CD4-positive, CD25-positive, alpha-beta regulatory T cell (primary cell): ENCODE results near the gene FZR1. TPM values are rescaled to one million over a fixed set of nuclear protein-coding genes. Genes with fewer than 3 reads are reported as not detected.
A peak's percentile ranks its signal among the peaks of the same experiment; 100 is the strongest.
"Not testable (repeated sequence)": the region's sequence is repeated elsewhere in the genome, so short reads cannot be mapped to it uniquely, and the experiment has no call there.

Experiments used
- ATAC-seq, 2 donors: fragments of 150-1000 bp; cut with Tn5 transposase; one replicate each; pipeline ENCODE4 v1.10.0; 2021; ENCODE audit warnings: low read depth in 2 of 2, moderate number of reproducible peaks in 2 of 2, moderate library complexity in 1 of 2
- DNase-seq, 3 donors: peaks; one replicate each; pipeline versions ENCODE4 v3.0.0 to v3.0.0-alpha.2; 2012 to 2022; ENCODE audit warnings: mixed read lengths in 1 of 3
- H3K27ac ChIP-seq: one replicate; pipeline ENCODE4 v1.7.0; 2013; ENCODE audit warnings: mild to moderate bottlenecking, low read length; ENCODE audit not compliant: insufficient read depth, poor library complexity, severe bottlenecking
- H3K27me3 ChIP-seq: one replicate; pipeline ENCODE4 v1.7.0; 2013; ENCODE audit warnings: low read length; ENCODE audit not compliant: control insufficient read depth, insufficient read depth
- H3K36me3 ChIP-seq: one replicate; pipeline ENCODE4 v1.7.0; 2013; ENCODE audit warnings: mild to moderate bottlenecking, low read length, moderate library complexity; ENCODE audit not compliant: control insufficient read depth, insufficient read depth
- H3K4me1 ChIP-seq: 2 replicates; pipeline ENCODE4 v1.7.0; 2013; ENCODE audit warnings: mild to moderate bottlenecking, low read length; ENCODE audit not compliant: insufficient read depth, control insufficient read depth, poor library complexity, severe bottlenecking
- H3K4me3 ChIP-seq: one replicate; pipeline ENCODE4 v1.7.0; 2013; ENCODE audit warnings: low read depth, mild to moderate bottlenecking, low read length, moderate library complexity
- H3K9me3 ChIP-seq, 2 experiments: 1 replicate in 1 of 2; 2 replicates in 1 of 2; pipeline ENCODE4 v1.7.0; 2013; ENCODE audit warnings: low read length in 2 of 2, mild to moderate bottlenecking in 1 of 2, moderate library complexity in 1 of 2; ENCODE audit not compliant: control insufficient read depth in 2 of 2
- H3K27ac Mint-ChIP-seq, 3 donors: one replicate each; pipeline ENCODE4 v1.8.0; 2020 to 2022; ENCODE audit warnings: mild to moderate bottlenecking in 3 of 3, mixed read lengths in 3 of 3, moderate library complexity in 2 of 3
- H3K27me3 Mint-ChIP-seq: one replicate; pipeline ENCODE4 v1.8.0; 2022; ENCODE audit warnings: mild to moderate bottlenecking, mixed read lengths
- H3K36me3 Mint-ChIP-seq: one replicate; pipeline ENCODE4 v1.8.0; 2020; ENCODE audit warnings: mixed read lengths
- H3K4me1 Mint-ChIP-seq, 4 donors: one replicate each; pipeline ENCODE4 v1.8.0; 2020 to 2022; ENCODE audit warnings: mixed read lengths in 4 of 4, mild to moderate bottlenecking in 1 of 4
- H3K4me3 Mint-ChIP-seq, 4 donors: one replicate each; pipeline ENCODE4 v1.8.0; 2020 to 2022; ENCODE audit warnings: mild to moderate bottlenecking in 4 of 4, mixed read lengths in 4 of 4, moderate library complexity in 3 of 4
- H3K9me3 Mint-ChIP-seq, 7 donors: one replicate each; pipeline ENCODE4 v1.8.0; 2020 to 2022; ENCODE audit warnings: mixed read lengths in 7 of 7, mild to moderate bottlenecking in 3 of 7, moderate library complexity in 2 of 7
- polyA plus RNA-seq, 4 donors: library from polyadenylated mRNA; unstranded; fragments of 300-500 nt; fragmentation: Illumina TruSeq; gene quantifications; one replicate each; pipeline ENCODE4 v1.2.3, GENCODE V29; 2021
- total RNA-seq: library from RNA; stranded (reverse); gene quantifications from one replicate; pipeline ENCODE4 v1.2.3, GENCODE V29; 2022

The FZR1 gene
- total and polyA plus RNA-seq, 5 donors from 2014 or later: 9.1 to 107 (median 10.7) TPM

- DNase-seq (no peak), ATAC-seq (no peak)
- no peak overlapping the region for H3K4me3 ChIP-seq
- no peaks in the 10 kb centered on the region for H3K9me3 ChIP-seq
- Mint-ChIP-seq H3K4me1 (peaks cover 12 to 49% (median 28%) of the 10 kb centered on the region in 4 donors), H3K27me3 (peaks cover 4% of the 10 kb centered on the region), H3K27ac (peak overlapping the region in 1 of 3 donors; percentile 32), H3K9me3 (no peaks in the 10 kb centered on the region), H3K4me3 (peak overlapping the region in 2 of 4 donors; percentile 29 to 92), H3K36me3 (peaks cover under 1% of the 10 kb centered on the region)
- no peaks in the 10 kb centered on the region for H3K27me3 ChIP-seq
- no peaks in the 10 kb centered on the region for H3K36me3 ChIP-seq
- H3K27ac ChIP-seq: no peak overlapping the region
- H3K4me1 ChIP-seq: peaks cover 30% of the 10 kb centered on the region
These were observed 3.0 kb upstream of the FZR1 start for GRCh38 chr19:3503036-3503572.

GRCh38 chr19:3504735-3505134, 1.4 kb upstream of the FZR1 start:
- H3K9me3 Mint-ChIP-seq: peaks cover 0 to 1% (median 0%) of the 10 kb centered on the region in 7 donors
- peaks cover 40% of the 10 kb centered on the region for H3K4me1 ChIP-seq
- no peaks in the 10 kb centered on the region for H3K36me3 Mint-ChIP-seq
- H3K27ac Mint-ChIP-seq: peak overlapping the region in 2 of 3 donors; percentile 98 to 99
- peaks cover 4% of the 10 kb centered on the region for H3K36me3 ChIP-seq
- no peak overlapping the region for H3K4me3 ChIP-seq
- no peaks in the 10 kb centered on the region for H3K9me3 ChIP-seq
- peaks cover 12 to 56% (median 31%) of the 10 kb centered on the region in 4 donors for H3K4me1 Mint-ChIP-seq
- H3K27ac ChIP-seq: no peak overlapping the region
- H3K4me3 Mint-ChIP-seq: peak overlapping the region; percentile 91 to 97 (median 92)
- H3K27me3 ChIP-seq: no peaks in the 10 kb centered on the region
- DNase-seq (no peak), ATAC-seq (no peak)
- peaks cover 4% of the 10 kb centered on the region for H3K27me3 Mint-ChIP-seq

GRCh38 chr19:3506384-3507340, 551 bp downstream of the FZR1 start:
- Histone ChIP-seq H3K27me3 (no peaks in the 10 kb centered on the region), H3K4me3 (peak overlapping the region; percentile 62), H3K4me1 (peaks cover 29% of the 10 kb centered on the region), H3K36me3 (peaks cover 7% of the 10 kb centered on the region), H3K9me3 (no peaks in the 10 kb centered on the region), H3K27ac (peak overlapping the region; percentile 74)
- Mint-ChIP-seq H3K4me3 (peak overlapping the region; percentile 87 to 92 (median 90)), H3K27ac (peak overlapping the region; percentile 74 to 91 (median 89)), H3K36me3 (no peaks in the 10 kb centered on the region), H3K4me1 (peaks cover 5 to 58% (median 30%) of the 10 kb centered on the region in 4 donors), H3K9me3 (peaks cover 0 to 1% (median 0%) of the 10 kb centered on the region in 7 donors), H3K27me3 (no peaks in the 10 kb centered on the region)
- peak; percentile 16 to 38 (median 33) for DNase-seq
- ATAC-seq: no peak

- Mint-ChIP-seq H3K4me3 (peak overlapping the region; percentile 86 to 92 (median 88)), H3K4me1 (peaks cover 5 to 64% (median 30%) of the 10 kb centered on the region in 4 donors), H3K27ac (peak overlapping the region; percentile 71 to 91 (median 89)), H3K27me3 (no peaks in the 10 kb centered on the region), H3K36me3 (no peaks in the 10 kb centered on the region), H3K9me3 (peaks cover 0 to 1% (median 0%) of the 10 kb centered on the region in 7 donors)
- Histone ChIP-seq H3K9me3 (no peaks in the 10 kb centered on the region), H3K4me3 (peak overlapping the region; percentile 62), H3K4me1 (peaks cover 29% of the 10 kb centered on the region), H3K27ac (peak overlapping the region; percentile 74), H3K36me3 (peaks cover 7% of the 10 kb centered on the region), H3K27me3 (no peaks in the 10 kb centered on the region)
- DNase-seq: peak in 2 of 3 donors; percentile 23 to 31
- ATAC-seq: no peak
These were observed 1.4 kb downstream of the FZR1 start for GRCh38 chr19:3507371-3508120.

GRCh38 chr19:3508121-3508661, 2.1 kb downstream of the FZR1 start:
- not testable (repeated sequence) for H3K27me3 Mint-ChIP-seq, DNase-seq, H3K27me3 ChIP-seq, H3K36me3 Mint-ChIP-seq, H3K9me3 Mint-ChIP-seq, H3K27ac ChIP-seq, H3K9me3 ChIP-seq, H3K4me3 ChIP-seq, H3K36me3 ChIP-seq, ATAC-seq
- H3K4me1 ChIP-seq: peaks cover 29% of the 10 kb centered on the region
- Mint-ChIP-seq H3K27ac (peak overlapping the region in 2 of 3 donors; percentile 42 to 74), H3K4me1 (peaks cover 5 to 66% (median 30%) of the 10 kb centered on the region in 4 donors), H3K4me3 (peak overlapping the region; percentile 78 to 94 (median 90))

GRCh38 chr19:3508771-3509535, 2.8 kb downstream of the FZR1 start:
- no peak overlapping the region for H3K27ac ChIP-seq
- no peak for ATAC-seq
- DNase-seq: no peak
- peaks cover 5 to 71% (median 30%) of the 10 kb centered on the region in 4 donors for H3K4me1 Mint-ChIP-seq
- H3K4me3 ChIP-seq: no peak overlapping the region
- H3K4me3 Mint-ChIP-seq: peak overlapping the region; percentile 78 to 94 (median 90)
- peaks cover 0 to 1% (median 0%) of the 10 kb centered on the region in 7 donors for H3K9me3 Mint-ChIP-seq
- no peaks in the 10 kb centered on the region for H3K27me3 Mint-ChIP-seq
- H3K27ac Mint-ChIP-seq: peak overlapping the region in 2 of 3 donors; percentile 65 to 82
- no peaks in the 10 kb centered on the region for H3K9me3 ChIP-seq
- peaks cover 29% of the 10 kb centered on the region for H3K4me1 ChIP-seq
- peaks cover 7% of the 10 kb centered on the region for H3K36me3 ChIP-seq
- H3K36me3 Mint-ChIP-seq: no peaks in the 10 kb centered on the region
- no peaks in the 10 kb centered on the region for H3K27me3 ChIP-seq
